ENCODE results near the gene C20orf144.

The C20orf144 gene

GRCh38 chr20:33707668-33708067 lies 45.5 kb downstream of the C20orf144 start:
- no peak overlapping the region for H3K27ac ChIP-seq (ENCODE audit: low read depth, low read length)
- H3K27me3 ChIP-seq (ENCODE audit: control insufficient read depth in 1 of 2, insufficient read depth in 2 of 2, low read length in 2 of 2): no peaks in the 10 kb centered on the region
- peaks cover 7 to 15% of the 10 kb centered on the region in 2 donors for H3K4me1 ChIP-seq (ENCODE audit: control insufficient read depth in 1 of 2, insufficient read depth in 2 of 2, low read length in 2 of 2)
- peaks cover 14 to 28% of the 10 kb centered on the region in 2 donors for H3K36me3 ChIP-seq (ENCODE audit: control insufficient read depth in 1 of 2, insufficient read depth in 2 of 2, low read length in 2 of 2)
- H3K9ac ChIP-seq (ENCODE audit: low read depth in 1 of 2, low read length in 2 of 2): no peak overlapping the region
- H3K9me3 ChIP-seq (ENCODE audit: control insufficient read depth in 1 of 2, low read length in 2 of 2): no peaks in the 10 kb centered on the region
- H3K4me3 ChIP-seq (ENCODE audit: low read depth in 1 of 2, low read length in 2 of 2): no peak overlapping the region

DNA sequence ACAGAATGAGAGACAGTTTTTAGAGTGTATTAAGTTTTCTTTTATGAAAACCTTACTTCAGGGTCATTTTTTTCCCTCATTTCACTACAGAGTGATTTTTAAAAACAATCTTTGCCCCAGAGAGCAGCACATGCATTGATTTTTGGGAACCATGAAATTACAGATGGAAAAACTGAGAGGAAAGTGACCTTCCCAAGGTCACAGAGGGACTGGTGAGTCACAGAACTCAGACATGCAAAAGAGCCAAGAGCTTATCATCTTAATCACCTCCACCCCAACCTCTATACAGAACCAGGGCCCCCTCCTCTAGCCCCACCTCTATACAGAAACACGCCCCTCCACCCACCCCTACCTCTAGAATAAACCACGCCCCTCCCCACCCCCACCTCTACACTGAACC lies 47.3 kb downstream of the C20orf144 start:
- H3K4me3 ChIP-seq (ENCODE audit: low read depth in 1 of 2, low read length in 2 of 2): no peak overlapping the region
- no peak overlapping the region for H3K27ac ChIP-seq (ENCODE audit: low read depth, low read length)
- peaks cover 14 to 43% of the 10 kb centered on the region in 2 donors for H3K36me3 ChIP-seq (ENCODE audit: control insufficient read depth in 1 of 2, insufficient read depth in 2 of 2, low read length in 2 of 2)
- no peak overlapping the region for H3K9ac ChIP-seq (ENCODE audit: low read depth in 1 of 2, low read length in 2 of 2)
- peaks cover 7 to 15% of the 10 kb centered on the region in 2 donors for H3K4me1 ChIP-seq (ENCODE audit: control insufficient read depth in 1 of 2, insufficient read depth in 2 of 2, low read length in 2 of 2)
- H3K9me3 ChIP-seq (ENCODE audit: control insufficient read depth in 1 of 2, low read length in 2 of 2): no peaks in the 10 kb centered on the region
- H3K27me3 ChIP-seq (ENCODE audit: control insufficient read depth in 1 of 2, insufficient read depth in 2 of 2, low read length in 2 of 2): no peaks in the 10 kb centered on the region

- no peaks in the 10 kb centered on the region for H3K27me3 ChIP-seq (ENCODE audit: control insufficient read depth in 1 of 2, insufficient read depth in 2 of 2, low read length in 2 of 2)
- H3K36me3 ChIP-seq (ENCODE audit: control insufficient read depth in 1 of 2, insufficient read depth in 2 of 2, low read length in 2 of 2): peaks cover 14 to 46% of the 10 kb centered on the region in 2 donors
- H3K27ac ChIP-seq (ENCODE audit: low read depth, low read length): no peak overlapping the region
- no peak overlapping the region for H3K9ac ChIP-seq (ENCODE audit: low read depth in 1 of 2, low read length in 2 of 2)
- H3K9me3 ChIP-seq (ENCODE audit: control insufficient read depth in 1 of 2, low read length in 2 of 2): no peaks in the 10 kb centered on the region
- peaks cover 7 to 15% of the 10 kb centered on the region in 2 donors for H3K4me1 ChIP-seq (ENCODE audit: control insufficient read depth in 1 of 2, insufficient read depth in 2 of 2, low read length in 2 of 2)
- no peak overlapping the region for H3K4me3 ChIP-seq (ENCODE audit: low read depth in 1 of 2, low read length in 2 of 2)
Measured at GRCh38 chr20:33709905-33710541, 47.9 kb downstream of the C20orf144 start.

GRCh38 chr20:33710681-33711445 lies 48.7 kb downstream of the C20orf144 start:
- Histone ChIP-seq H3K27ac (ENCODE audit: low read depth, low read length) (no peak overlapping the region), H3K4me1 (ENCODE audit: control insufficient read depth in 1 of 2, insufficient read depth in 2 of 2, low read length in 2 of 2) (peaks cover 7 to 15% of the 10 kb centered on the region in 2 donors), H3K9me3 (ENCODE audit: control insufficient read depth in 1 of 2, low read length in 2 of 2) (no peaks in the 10 kb centered on the region), H3K36me3 (ENCODE audit: control insufficient read depth in 1 of 2, insufficient read depth in 2 of 2, low read length in 2 of 2) (peaks cover 14 to 46% of the 10 kb centered on the region in 2 donors), H3K9ac (ENCODE audit: low read depth in 1 of 2, low read length in 2 of 2) (no peak overlapping the region), H3K27me3 (ENCODE audit: control insufficient read depth in 1 of 2, insufficient read depth in 2 of 2, low read length in 2 of 2) (no peaks in the 10 kb centered on the region), H3K4me3 (ENCODE audit: low read depth in 1 of 2, low read length in 2 of 2) (no peak overlapping the region)

GRCh38 chr20:33711446-33711738 lies 49.3 kb downstream of the C20orf144 start:
- no peaks in the 10 kb centered on the region for H3K27me3 ChIP-seq (ENCODE audit: control insufficient read depth in 1 of 2, insufficient read depth in 2 of 2, low read length in 2 of 2)
- H3K36me3 ChIP-seq (ENCODE audit: control insufficient read depth in 1 of 2, insufficient read depth in 2 of 2, low read length in 2 of 2): peaks cover 14 to 46% of the 10 kb centered on the region in 2 donors
- no peak overlapping the region for H3K9ac ChIP-seq (ENCODE audit: low read depth in 1 of 2, low read length in 2 of 2)
- no peaks in the 10 kb centered on the region for H3K9me3 ChIP-seq (ENCODE audit: control insufficient read depth in 1 of 2, low read length in 2 of 2)
- H3K27ac ChIP-seq (ENCODE audit: low read depth, low read length): no peak overlapping the region
- H3K4me3 ChIP-seq (ENCODE audit: low read depth in 1 of 2, low read length in 2 of 2): no peak overlapping the region
- peaks cover 7 to 15% of the 10 kb centered on the region in 2 donors for H3K4me1 ChIP-seq (ENCODE audit: control insufficient read depth in 1 of 2, insufficient read depth in 2 of 2, low read length in 2 of 2)

Data from duodenal mucosa (tissue), 2 donors.